GM18499 (cell line): ENCODE measurements around the gene RGS18.
"Not testable (repeated sequence)": the region's sequence is repeated elsewhere in the genome, so short reads cannot be mapped to it uniquely, and the experiment has no call there.

ENCODE experiments used
- ATAC-seq: cut with Tn5 transposase; IDR thresholded peaks from one replicate; pipeline ENCODE4 v1.9.1; 2021; ENCODE audit warnings: moderate number of reproducible peaks; ENCODE audit not compliant: insufficient read depth, unreplicated experiment

RGS18 gene

DNA sequence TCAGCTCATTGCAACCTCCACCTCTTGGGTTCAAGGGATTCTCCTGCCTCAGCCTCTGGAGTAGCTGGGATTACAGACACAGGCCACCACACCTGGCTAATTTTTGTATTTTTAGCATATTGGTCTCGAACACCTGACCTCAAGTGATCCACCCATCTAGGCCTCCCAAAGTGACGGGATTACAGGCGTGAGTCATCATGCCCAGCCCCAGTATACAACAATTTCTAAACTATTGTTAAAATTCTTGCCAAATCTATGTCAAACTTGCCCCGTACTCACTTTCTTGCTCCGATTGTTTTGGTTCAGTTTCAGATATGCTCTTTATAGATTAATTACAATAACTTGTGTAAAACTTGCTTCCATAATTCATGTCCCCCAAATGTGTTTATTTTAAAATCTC lies 4.1 kb downstream of the RGS18 start:
- no peak for ATAC-seq

DNA sequence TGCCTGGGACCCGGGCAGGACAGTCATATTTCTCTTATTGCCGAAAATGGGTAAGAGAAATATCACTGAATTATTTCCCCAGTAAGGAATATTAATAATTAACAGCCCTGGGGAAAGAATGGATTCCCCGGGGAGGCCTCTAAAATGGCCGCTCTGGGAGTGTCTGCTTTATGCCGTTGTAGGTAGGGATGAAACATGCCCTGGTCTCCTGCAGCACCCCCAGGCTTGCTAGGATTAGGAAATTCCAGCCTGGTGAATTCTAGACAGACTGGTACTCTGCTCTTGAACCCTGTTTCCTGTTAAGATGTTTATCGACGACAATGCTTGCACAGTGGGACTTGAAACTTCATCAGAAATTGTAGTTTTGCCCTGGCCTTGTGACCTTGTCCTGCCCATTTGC lies 6.7 kb downstream of the RGS18 start:
- ATAC-seq: not testable (repeated sequence)

GRCh38 chr1:192167011-192167410 lies 8.7 kb downstream of the RGS18 start:
- ATAC-seq: no peak

DNA sequence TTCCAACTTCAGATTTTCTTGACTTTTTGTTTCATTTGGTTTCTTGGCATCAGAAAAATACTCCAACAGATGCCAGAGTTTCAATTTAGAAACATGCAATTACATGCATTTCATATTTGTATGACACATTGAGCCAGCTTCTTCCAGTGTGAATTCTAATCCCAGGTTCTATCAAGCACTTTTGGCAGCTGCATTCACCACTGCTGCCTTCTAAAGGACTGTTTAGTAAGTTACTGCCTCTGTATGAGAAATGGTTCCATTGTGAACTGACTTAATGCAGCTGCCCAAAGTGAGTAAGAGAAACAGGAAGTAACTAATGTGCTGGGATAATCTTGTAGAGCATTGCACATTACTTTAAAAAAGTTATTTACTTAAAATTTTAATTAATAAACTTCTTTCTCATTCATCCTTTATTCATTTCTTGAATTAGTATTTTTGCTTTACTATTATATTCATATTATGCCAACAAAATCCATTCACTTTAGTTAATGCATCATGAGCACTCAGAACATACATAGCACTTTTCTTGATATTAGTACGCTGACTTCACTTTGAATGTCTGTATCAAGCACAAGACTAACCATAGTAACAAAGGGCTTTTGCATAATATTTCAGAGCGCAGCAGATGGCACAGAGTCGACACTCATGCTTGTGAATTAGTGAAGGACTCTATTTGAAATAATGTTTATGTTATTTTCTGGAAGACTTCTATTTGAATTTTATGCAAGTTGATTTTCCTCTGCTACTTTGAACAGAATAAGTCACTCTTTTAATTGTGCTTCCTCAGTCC lies 9.8 kb downstream of the RGS18 start:
- ATAC-seq: no peak

GRCh38 chr1:192168964-192169363 lies 10.7 kb downstream of the RGS18 start:
- no peak for ATAC-seq

DNA sequence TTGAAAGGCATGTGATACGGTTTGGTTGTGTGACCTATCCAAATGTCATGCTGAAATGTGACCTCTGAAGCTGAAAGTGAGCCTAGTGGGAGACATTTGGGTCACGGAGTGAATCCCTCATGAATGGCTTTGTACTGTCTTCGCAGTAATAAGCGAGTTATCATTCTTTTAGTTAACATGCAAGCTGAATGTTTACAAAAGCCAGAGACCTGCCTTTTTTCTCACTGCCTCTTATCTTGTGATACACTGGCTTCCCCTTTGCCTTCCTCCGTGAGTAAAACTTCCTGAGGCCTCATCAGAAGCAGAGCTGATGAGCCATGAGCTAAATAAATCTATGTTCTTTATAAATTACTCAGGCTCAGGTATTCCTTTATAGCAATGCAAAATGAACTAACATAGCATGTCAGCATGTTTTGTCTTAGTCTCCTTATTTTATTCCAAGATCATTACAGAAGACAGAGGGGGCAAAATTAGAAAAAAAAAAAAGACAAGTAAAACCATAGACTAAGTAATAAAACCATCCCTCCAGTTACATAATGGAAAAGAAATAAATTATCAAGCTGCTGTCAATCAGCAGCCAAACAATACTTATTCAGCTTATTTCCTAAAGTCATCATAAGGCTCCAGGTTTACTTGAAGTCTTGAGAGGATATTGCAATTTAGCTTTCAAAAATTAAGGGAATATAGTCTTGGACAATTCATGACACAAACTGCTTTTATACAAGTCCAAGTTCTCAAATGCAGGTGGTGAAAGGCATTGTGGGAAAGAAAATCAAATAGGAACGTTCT lies 12.1 kb downstream of the RGS18 start:
- no peak for ATAC-seq

DNA sequence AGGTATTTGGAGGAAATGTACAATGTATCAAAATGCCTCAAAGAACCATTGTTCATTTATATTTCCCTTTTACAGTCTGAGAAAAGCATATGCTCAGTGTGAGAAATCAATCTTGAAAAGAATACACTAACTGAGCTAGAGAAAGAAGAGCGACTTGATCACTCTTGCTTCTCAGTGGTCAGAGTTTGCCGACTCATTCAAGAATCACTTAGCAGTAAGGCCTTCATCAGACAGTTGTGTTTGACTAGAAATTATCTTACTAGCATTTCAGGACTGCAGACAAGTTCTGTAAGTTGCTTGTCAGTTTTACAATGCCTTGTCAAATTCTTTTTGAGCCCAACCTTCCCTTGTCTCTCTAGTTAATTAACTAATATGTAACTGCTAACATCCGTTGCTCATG lies 12.9 kb downstream of the RGS18 start:
- no peak for ATAC-seq

DNA sequence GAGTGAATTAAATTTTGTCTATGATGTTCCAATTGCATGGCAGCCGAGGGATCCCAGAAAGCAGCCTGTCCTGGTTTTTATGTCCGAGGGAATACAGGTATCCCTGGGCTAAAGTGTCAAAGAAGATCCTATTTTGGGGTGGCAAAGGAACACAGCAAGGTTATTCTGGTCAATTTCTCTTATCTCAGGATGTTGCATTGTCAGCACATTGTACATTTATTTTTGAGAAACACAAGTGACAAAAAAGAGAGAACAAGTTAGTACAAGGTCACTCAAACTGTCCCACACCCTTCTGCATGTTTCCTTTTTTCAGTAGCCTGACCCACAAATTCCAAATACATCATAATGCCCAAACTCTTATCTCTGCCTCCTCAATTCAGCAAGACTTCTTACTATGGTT lies 17.7 kb downstream of the RGS18 start:
- no peak for ATAC-seq

- no peak for ATAC-seq
These were observed 25.5 kb downstream of the RGS18 start for GRCh38 chr1:192183788-192184187.

GRCh38 chr1:192186197-192186596 lies 27.9 kb downstream of the RGS18 start:
- ATAC-seq: no peak

DNA sequence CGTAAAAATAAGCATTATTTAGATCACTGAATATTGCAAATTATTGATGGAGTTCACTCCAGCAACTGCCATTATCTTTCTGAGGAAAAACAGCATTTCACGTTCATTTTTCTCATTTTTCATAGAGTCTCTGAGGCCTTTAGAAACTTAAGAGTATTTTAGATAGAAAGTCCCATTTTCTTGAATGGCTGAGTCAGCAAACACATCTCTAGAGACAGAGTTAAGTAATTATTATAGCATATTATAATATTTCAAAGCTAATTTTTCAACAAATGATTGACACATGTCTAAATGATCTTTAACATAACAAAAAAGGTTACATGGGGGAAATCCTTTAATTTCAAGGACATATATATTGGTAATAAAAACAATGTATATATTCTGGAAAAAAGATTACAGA lies 31.8 kb downstream of the RGS18 start:
- no peak for ATAC-seq

GRCh38 chr1:192201303-192201702 lies 43.0 kb downstream of the RGS18 start:
- ATAC-seq: no peak

DNA sequence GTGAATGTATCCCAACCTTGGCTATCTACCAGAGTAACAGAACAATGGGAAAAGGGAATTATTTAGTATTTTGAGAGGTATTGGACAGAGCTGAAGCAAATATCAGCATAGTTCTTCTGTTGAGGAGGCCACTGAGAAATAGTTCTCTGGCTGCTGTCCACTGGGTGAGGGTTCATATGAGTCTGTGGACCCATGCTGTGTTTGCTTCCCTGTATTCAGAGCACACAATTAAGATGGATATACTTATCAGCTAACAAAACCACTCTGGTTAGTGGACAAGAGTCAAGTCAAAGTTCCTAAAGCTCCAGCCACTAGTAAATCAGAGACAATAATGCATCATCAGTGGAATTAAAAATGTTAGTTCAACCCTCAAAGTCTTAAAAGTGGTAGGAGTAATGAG lies 66.1 kb downstream of the RGS18 start:
- no peak for ATAC-seq

DNA sequence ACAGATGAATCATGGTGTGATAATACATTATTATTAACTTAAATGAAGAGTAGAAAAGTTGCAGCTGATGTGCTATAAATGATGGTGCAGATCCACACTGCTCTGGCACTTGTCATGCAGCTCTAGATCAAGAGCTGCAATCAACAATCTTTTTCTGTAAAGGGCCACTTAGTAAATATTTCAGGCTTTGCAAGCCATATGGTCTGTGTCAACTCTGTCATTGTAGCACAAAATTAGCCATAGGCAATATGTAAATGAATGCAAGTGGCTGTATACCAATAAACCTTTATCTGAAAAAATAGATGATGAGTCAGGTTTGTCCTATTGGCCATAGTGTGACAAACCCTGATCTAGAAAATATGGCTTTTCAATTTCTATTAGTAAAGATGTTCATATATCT lies 66.6 kb downstream of the RGS18 start:
- no peak for ATAC-seq

GRCh38 chr1:192225266-192225665 lies 67.0 kb downstream of the RGS18 start:
- ATAC-seq: no peak

DNA sequence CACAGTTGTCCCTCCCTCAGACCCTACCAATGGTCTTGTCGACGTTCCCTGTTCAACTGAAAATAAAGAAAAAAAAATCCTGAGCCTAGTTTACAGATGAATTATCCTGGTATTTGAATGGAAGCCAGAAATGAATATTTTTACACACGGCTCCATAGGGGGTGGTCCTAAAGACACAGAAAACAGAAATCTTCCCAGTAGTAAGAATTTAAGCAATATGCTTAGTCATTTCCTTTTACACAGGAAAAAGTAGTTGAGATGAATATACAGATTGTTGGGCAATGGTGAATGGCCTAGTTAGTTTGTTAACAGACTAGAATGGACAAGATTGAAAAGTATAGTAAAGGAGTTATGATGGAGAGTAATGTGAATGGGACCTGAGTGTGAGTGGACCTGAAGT lies 67.4 kb downstream of the RGS18 start:
- no peak for ATAC-seq

- ATAC-seq: no peak
These were observed 69.1 kb downstream of the RGS18 start for GRCh38 chr1:192227330-192227729.

DNA sequence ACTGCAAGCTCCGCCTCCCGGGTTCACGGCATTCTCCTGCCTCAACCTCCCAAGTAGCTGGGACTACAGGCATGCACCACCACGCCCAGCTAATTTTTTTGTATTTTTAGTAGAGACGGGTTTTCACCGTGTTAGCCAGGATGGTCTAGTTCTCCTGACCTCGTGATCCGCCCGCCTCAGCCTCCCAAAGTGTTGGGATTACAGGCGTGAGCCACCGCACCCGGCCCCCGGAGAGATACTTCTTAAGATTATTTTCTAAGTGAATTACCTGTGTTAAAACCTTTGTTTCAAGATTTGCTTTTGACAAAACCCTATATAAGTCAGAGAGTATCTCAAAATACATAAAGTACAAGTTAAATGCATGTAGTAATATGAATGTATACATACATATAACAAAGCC lies 69.7 kb downstream of the RGS18 start:
- ATAC-seq: not testable (repeated sequence)

- no peak for ATAC-seq
These were observed 74.7 kb downstream of the RGS18 start for GRCh38 chr1:192232817-192233417.

GRCh38 chr1:192235127-192235526 lies 76.9 kb downstream of the RGS18 start:
- no peak for ATAC-seq
